IMR-90 (cell line): Measurements from ENCODE around the gene UNC93A. TPM values are rescaled to one million over a fixed set of nuclear protein-coding genes. Genes with fewer than 3 reads are reported as not detected.

Source experiments
- ATAC-seq: fragments of 200-7000 bp; cut with Tn5 transposase; 2 replicates; pipeline ENCODE4 v1.9.1; 2020; ENCODE audit warnings: low read depth, mild to moderate bottlenecking, moderate library complexity
- BruUV-seq: library from RNA; stranded (reverse); fragments of 400-500 nt; replicated peaks from 2 replicates; lab custom pipeline; 2021; lab: Mats Ljungman, UMichigan
- CTCF ChIA-PET: fragments of 300-600 bp; formaldehyde crosslinking; extraction: SDS; loops from one replicate; lab custom pipeline; 2021; ENCODE audit warnings: antibody characterized with exemption; lab: Yijun Ruan, JAX
- POLR2A ChIA-PET: fragments of 300-600 bp; sonication (Branson Sonifier 250); formaldehyde crosslinking; loops from one replicate; lab custom pipeline; 2022; ENCODE audit warnings: antibody characterized with exemption; ENCODE audit not compliant: unreplicated experiment; lab: Charles Lee
- DNase-seq: peaks from one replicate; pipeline ENCODE4 v3.0.0; 2013
- H2AFZ ChIP-seq: replicated peaks from 2 replicates; pipeline ENCODE3; 2013; ENCODE audit warnings: low read length, mild to moderate bottlenecking; ENCODE audit not compliant: poor library complexity
- H2AK5ac ChIP-seq: 2 replicates; pipeline ENCODE4 v1.6.1; 2013; ENCODE audit warnings: low read depth, low read length, inconsistent platforms
- H2AK9ac ChIP-seq: replicated peaks from 2 replicates; pipeline ENCODE3; 2013; ENCODE audit warnings: mild to moderate bottlenecking, low read depth, low read length, moderate library complexity; ENCODE audit not compliant: poor library complexity
- H2BK120ac ChIP-seq: 2 replicates; pipeline ENCODE4 v1.6.1; 2013; ENCODE audit warnings: low read depth, low read length, inconsistent platforms
- H2BK15ac ChIP-seq: 3 replicates; pipeline ENCODE4 v1.6.1; 2013; ENCODE audit warnings: low read depth, low read length, inconsistent platforms
- H2BK20ac ChIP-seq: 2 replicates; pipeline ENCODE4 v1.6.1; 2013; ENCODE audit warnings: low read depth, mild to moderate bottlenecking, inconsistent platforms, low read length, moderate library complexity
- H2BK5ac ChIP-seq: 2 replicates; pipeline ENCODE4 v1.6.1; 2013; ENCODE audit warnings: mild to moderate bottlenecking, low read depth, low read length, inconsistent platforms; ENCODE audit not compliant: poor library complexity, severe bottlenecking
- H3K14ac ChIP-seq: replicated peaks from 2 replicates; pipeline ENCODE4 v1.6.1; 2013; ENCODE audit warnings: low read depth, low read length, inconsistent platforms
- H3K18ac ChIP-seq: 2 replicates; pipeline ENCODE4 v1.6.1; 2013; ENCODE audit warnings: low read depth, low read length, control low read depth
- H3K23ac ChIP-seq: 2 replicates; pipeline ENCODE4 v1.6.1; 2013; ENCODE audit warnings: low read depth, low read length, inconsistent platforms
- H3K27ac ChIP-seq: 2 replicates; pipeline ENCODE4 v1.5.1; 2013; ENCODE audit warnings: mild to moderate bottlenecking, control low read depth, low read length; ENCODE audit not compliant: insufficient read depth
- H3K27me3 ChIP-seq: 2 replicates; pipeline ENCODE4 v1.6.1; 2013; ENCODE audit warnings: low read length; ENCODE audit not compliant: control insufficient read depth, insufficient read depth
- H3K36me3 ChIP-seq: 2 replicates; pipeline ENCODE4 v1.6.1; 2013; ENCODE audit warnings: low read length, mixed read lengths; ENCODE audit not compliant: control insufficient read depth, insufficient read depth
- H3K4ac ChIP-seq: 2 replicates; pipeline ENCODE4 v1.6.1; 2013; ENCODE audit warnings: low read depth, low read length, inconsistent platforms
- H3K4me1 ChIP-seq: 2 replicates; pipeline ENCODE4 v1.6.1; 2013; ENCODE audit warnings: low read length, mixed read lengths; ENCODE audit not compliant: control insufficient read depth, insufficient read depth
- H3K4me2 ChIP-seq: 2 replicates; pipeline ENCODE4 v1.6.1; 2013; ENCODE audit warnings: low read depth, mild to moderate bottlenecking, control low read depth, low read length, moderate library complexity
- H3K4me3 ChIP-seq: 2 replicates; pipeline ENCODE4 v1.5.1; 2013; ENCODE audit warnings: low read depth, mild to moderate bottlenecking, control low read depth, low read length, moderate library complexity; ENCODE audit not compliant: insufficient read depth
- H3K56ac ChIP-seq: 2 replicates; pipeline ENCODE4 v1.6.1; 2013; ENCODE audit warnings: low read length, inconsistent platforms; ENCODE audit not compliant: insufficient read depth; ENCODE audit errors: extremely low read depth
- H3K79me1 ChIP-seq, 2 experiments: 2 replicates each; pipeline ENCODE4 v1.6.1; 2013; ENCODE audit warnings: low read length in 2 of 2, inconsistent platforms in 1 of 2, low read depth in 1 of 2
- H3K9ac ChIP-seq: 2 replicates; pipeline ENCODE4 v1.6.1; 2013; ENCODE audit warnings: low read depth, low read length, control low read depth
- H3K9me1 ChIP-seq: 2 replicates; pipeline ENCODE4 v1.6.1; 2013; ENCODE audit warnings: low read length, inconsistent platforms; ENCODE audit not compliant: insufficient read depth
- H3K9me3 ChIP-seq: 2 replicates; pipeline ENCODE4 v1.6.1; 2013; ENCODE audit warnings: low read length; ENCODE audit not compliant: control insufficient read depth, insufficient read depth
- H4K20me1 ChIP-seq: 2 replicates; pipeline ENCODE4 v1.6.1; 2013; ENCODE audit warnings: low read length, inconsistent platforms; ENCODE audit not compliant: insufficient read depth
- H4K5ac ChIP-seq: 2 replicates; pipeline ENCODE4 v1.6.1; 2013; ENCODE audit warnings: mild to moderate bottlenecking, low read depth, low read length, control low read depth
- H4K8ac ChIP-seq, 2 experiments: 2 replicates each; pipeline ENCODE4 v1.6.1; 2013; ENCODE audit warnings: low read depth in 2 of 2, low read length in 2 of 2, control low read depth in 1 of 2, inconsistent platforms in 1 of 2
- H4K91ac ChIP-seq: 2 replicates; pipeline ENCODE4 v1.6.1; 2013; ENCODE audit warnings: low read depth, low read length, inconsistent platforms; ENCODE audit not compliant: insufficient read depth
- BHLHE40 ChIP-seq: fragments of 150-350 bp; IDR thresholded peaks from 2 replicates; pipeline ENCODE4 v1.6.1; 2016; ENCODE audit warnings: mild to moderate bottlenecking, low read depth, low read length
- CHD1 ChIP-seq: IDR thresholded peaks from 2 replicates; pipeline ENCODE4 v1.6.1; 2012; ENCODE audit warnings: low read depth, low read length, improper control_type of control experiment
- ELK1 ChIP-seq: fragments of 150-350 bp; IDR thresholded peaks from 2 replicates; pipeline ENCODE4 v1.6.1; 2016; ENCODE audit warnings: low read depth, mild to moderate bottlenecking, low read length, moderate library complexity, borderline replicate concordance
- FOS ChIP-seq: fragments of 150-350 bp; IDR thresholded peaks from 2 replicates; pipeline ENCODE4 v1.6.1; 2016; ENCODE audit warnings: low read depth, low read length
- MAFK ChIP-seq: IDR thresholded peaks from 2 replicates; pipeline ENCODE4 v1.6.1; 2012; ENCODE audit warnings: low read depth, low read length, improper control_type of control experiment
- MAZ ChIP-seq: IDR thresholded peaks from 2 replicates; pipeline ENCODE4 v1.6.1; 2012; ENCODE audit warnings: low read depth, mild to moderate bottlenecking, low read length, improper control_type of control experiment, moderate library complexity, borderline replicate concordance
- POLR2A ChIP-seq: IDR thresholded peaks from 2 replicates; pipeline ENCODE4 v1.6.1; 2012; ENCODE audit warnings: mild to moderate bottlenecking, low read depth, low read length
- RCOR1 ChIP-seq: IDR thresholded peaks from 2 replicates; pipeline ENCODE4 v1.6.1; 2012; ENCODE audit warnings: mild to moderate bottlenecking, low read length, improper control_type of control experiment; ENCODE audit not compliant: insufficient replicate concordance
- RFX5 ChIP-seq: IDR thresholded peaks from 2 replicates; pipeline ENCODE4 v1.8.0; 2012; ENCODE audit warnings: low read depth, mild to moderate bottlenecking, low read length, moderate library complexity
- whole genome bisulfite sequencing, 2 experiments: methylation state at CpG; one replicate each; pipeline versions ENCODE4 v1.1.5 to v1.1.7; 2013; ENCODE audit warnings: missing lambda C conversion rate in 2 of 2; ENCODE audit not compliant: insufficient read length in 1 of 2; ENCODE audit errors: extremely low coverage in 2 of 2; 5-methylcytosine and 5-hydroxymethylcytosine counted together
- dilution Hi-C: fragments of 300-500 bp; cut with HindIII; formaldehyde crosslinking; loops from one replicate; pipeline ENCODE4 v1.14.3; 2018; ENCODE audit warnings: low sequenced_read_pairs; ENCODE audit not compliant: unreplicated experiment
- in situ Hi-C: fragments of 300-500 bp; cut with MboI; formaldehyde crosslinking; loops from 3 replicates; pipeline ENCODE4 v1.14.3; 2019; ENCODE audit warnings: low sequenced_read_pairs, inconsistent platforms, mixed read lengths
- intact Hi-C: fragments of 100-400 bp; cut with micrococcal nuclease; formaldehyde crosslinking; loops from 2 replicates; pipeline ENCODE4 v1.10.0; 2022
- polyA plus RNA-seq, 3 experiments: library from polyadenylated mRNA; depleted of rRNA; stranded (reverse); fragments of >200 nt; gene quantifications; 2 replicates each; pipeline ENCODE4 v1.2.3, GENCODE V29; 2012; ENCODE audit warnings: low replicate concordance in 1 of 3
- total RNA-seq: library from RNA; depleted of rRNA; stranded (reverse); fragments of >200 nt; gene quantifications from 2 replicates; pipeline ENCODE4 v1.2.3, GENCODE V29; 2012

The UNC93A gene
- total and polyA plus RNA-seq, 2 of the 4 experiments (the other 2 are of a cell fraction) = not detected

- H3K27ac ChIP-seq = no peak overlapping the region
- H2BK120ac ChIP-seq = no peak overlapping the region
- ATAC-seq (no peak), DNase-seq (no peak)
- H3K36me3 ChIP-seq = no peaks in the 10 kb centered on the region
- ChIA-PET POLR2A (no interaction called here), CTCF (no interaction called here)
- no peak overlapping the region for H3K4me2 ChIP-seq
- H3K56ac ChIP-seq = no peak overlapping the region
- BruUV-seq = no TSS peak
- no peak overlapping the region for H3K18ac ChIP-seq
- in situ Hi-C loops (no loop called here), intact Hi-C loops (no loop called here), dilution Hi-C loops (no loop called here)
- no peak overlapping the region for H2BK5ac ChIP-seq
- no peaks in the 10 kb centered on the region for H3K79me1 ChIP-seq
- no peak overlapping the region for H2AK5ac ChIP-seq
- no peaks in the 10 kb centered on the region for H4K20me1 ChIP-seq
- H2AFZ ChIP-seq = no peak overlapping the region
- H2AK9ac ChIP-seq = no peak overlapping the region
- no peaks in the 10 kb centered on the region for H3K27me3 ChIP-seq
- TF ChIP-seq RCOR1 (no peak), MAZ (no peak), FOS (no peak), POLR2A (no peak), BHLHE40 (no peak), CHD1 (no peak), MAFK (no peak), ELK1 (no peak), RFX5 (no peak)
- no peak overlapping the region for H4K8ac ChIP-seq
- H2BK20ac ChIP-seq = no peak overlapping the region
- WGBS, 2 experiments = 0% methylated on average over 1 of the region's 22 CpGs; no CpG with 5 or more reads in 1 of the 2 experiments
- H3K23ac ChIP-seq = no peak overlapping the region
- H3K9me3 ChIP-seq = peaks cover 16% of the 10 kb centered on the region
- no peak overlapping the region for H4K91ac ChIP-seq
- no peak overlapping the region for H4K5ac ChIP-seq
- no peak overlapping the region for H3K4ac ChIP-seq
- no peak overlapping the region for H3K4me3 ChIP-seq
- no peak overlapping the region for H3K9ac ChIP-seq
- H3K14ac ChIP-seq = no peak overlapping the region
- H2BK15ac ChIP-seq = no peak overlapping the region
- no peaks in the 10 kb centered on the region for H3K9me1 ChIP-seq
- H3K4me1 ChIP-seq = no peaks in the 10 kb centered on the region
These were observed 59.2 kb downstream of the UNC93A start for GRCh38 chr6:167350275-167350696.
